GM19455 (cell line): Measurements from ENCODE around the gene VMO1.
"Not testable (repeated sequence)": the region's sequence is repeated elsewhere in the genome, so short reads cannot be mapped to it uniquely, and the experiment has no call there.

ENCODE experiments used
- ATAC-seq: cut with Tn5 transposase; IDR thresholded peaks from one replicate; pipeline ENCODE4 v1.9.1; 2021; ENCODE audit not compliant: unreplicated experiment

Gene VMO1, protein sequence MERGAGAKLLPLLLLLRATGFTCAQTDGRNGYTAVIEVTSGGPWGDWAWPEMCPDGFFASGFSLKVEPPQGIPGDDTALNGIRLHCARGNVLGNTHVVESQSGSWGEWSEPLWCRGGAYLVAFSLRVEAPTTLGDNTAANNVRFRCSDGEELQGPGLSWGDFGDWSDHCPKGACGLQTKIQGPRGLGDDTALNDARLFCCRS

GRCh38 chr17:4786106-4786511 is at the start of gene VMO1:
VMO1 (minus strand) TSS chr17:4786364; CDS start chr17:4786352, 12 bp downstream.
- ATAC-seq: no peak

- no peak for ATAC-seq
Measured at GRCh38 chr17:4834681-4835020, 48.5 kb upstream of the VMO1 start.

DNA sequence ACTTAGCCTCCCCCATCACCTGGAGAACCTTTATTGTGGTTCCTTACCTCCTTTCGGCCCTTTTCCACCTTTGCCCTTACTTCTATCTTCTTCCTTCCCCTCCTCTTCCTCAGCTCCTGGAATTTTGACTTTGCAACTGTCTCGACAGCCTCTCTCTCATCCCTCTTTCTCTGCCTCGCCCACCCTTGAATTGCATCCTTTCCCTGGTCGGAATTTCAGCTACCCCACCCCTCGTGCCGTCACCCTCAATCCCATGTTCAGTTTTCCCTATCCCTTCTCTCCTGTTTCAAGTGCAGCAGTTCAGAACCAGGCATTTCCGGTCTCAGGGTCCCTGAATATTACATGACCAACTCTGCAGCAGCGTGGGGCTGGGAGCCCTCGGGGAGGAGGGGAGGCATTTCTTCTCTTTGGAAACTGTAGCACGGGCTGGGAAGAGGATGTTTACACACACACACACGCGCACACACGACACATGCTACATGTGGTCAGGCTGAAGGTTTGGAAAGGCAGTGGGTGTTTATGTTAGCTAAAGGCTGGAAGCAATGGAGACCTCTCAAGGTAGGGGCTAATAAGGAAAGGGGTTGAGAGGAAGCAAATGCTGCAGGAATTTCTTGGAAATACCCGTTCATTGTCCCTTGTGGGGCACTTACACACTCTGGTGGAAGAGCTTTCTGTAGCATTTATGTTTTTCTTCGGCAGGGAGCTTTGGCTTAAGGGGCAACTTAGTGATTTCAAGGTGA is 47.9 kb upstream of the VMO1 start:
- ATAC-seq: no peak

DNA sequence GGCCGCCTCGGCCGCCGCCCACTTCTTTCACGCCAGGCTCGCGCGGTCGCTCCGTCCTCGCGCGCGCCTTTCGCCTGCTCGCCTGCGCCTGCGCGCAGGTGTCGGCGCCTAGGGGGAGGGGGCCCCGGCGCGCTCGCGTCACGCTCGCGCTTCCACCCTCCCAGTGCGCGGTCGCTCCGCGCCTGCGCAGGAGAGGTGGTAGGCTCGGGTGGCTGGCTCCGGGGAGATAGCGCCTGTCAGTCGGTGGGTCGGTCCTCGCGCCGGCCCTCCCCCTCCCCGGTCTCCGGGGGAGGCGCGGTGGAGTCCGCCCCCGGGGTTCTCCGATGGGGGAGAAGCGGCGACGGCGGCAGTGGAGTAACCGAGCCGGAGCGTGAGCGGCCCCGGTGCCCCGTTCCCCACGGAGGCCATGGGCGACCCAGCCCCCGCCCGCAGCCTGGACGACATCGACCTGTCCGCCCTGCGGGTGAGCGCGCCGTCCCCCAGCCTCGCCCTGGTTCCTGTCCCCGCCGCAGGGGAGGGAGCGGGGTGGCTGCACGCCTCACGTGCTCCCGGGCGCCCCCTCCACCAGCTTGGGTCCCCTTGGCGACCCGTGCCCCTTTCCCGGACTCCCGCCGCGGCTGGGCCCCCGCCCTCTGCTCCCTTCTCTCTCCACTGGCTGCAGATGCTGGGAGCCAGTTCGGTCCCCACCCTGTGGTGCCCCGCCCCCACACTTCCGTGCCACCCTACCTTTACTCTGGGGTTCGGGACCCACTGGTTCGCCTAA is 47.2 kb upstream of the VMO1 start, which contains the start of gene MINK1:
MINK1 (plus strand) TSS at position 163 of the 763 bp plus-strand sequence; CDS start at position 407, 244 bp downstream.
- peak; percentile 86 for ATAC-seq

- ATAC-seq: not testable (repeated sequence)
Measured at GRCh38 chr17:4832829-4833177, 46.6 kb upstream of the VMO1 start.

- no peak for ATAC-seq
Measured at GRCh38 chr17:4827399-4827798, 41.2 kb upstream of the VMO1 start.

- ATAC-seq: no peak
Measured at GRCh38 chr17:4823373-4824089, 37.4 kb upstream of the VMO1 start.

GRCh38 chr17:4822835-4823234 is 36.7 kb upstream of the VMO1 start:
- ATAC-seq: no peak

DNA sequence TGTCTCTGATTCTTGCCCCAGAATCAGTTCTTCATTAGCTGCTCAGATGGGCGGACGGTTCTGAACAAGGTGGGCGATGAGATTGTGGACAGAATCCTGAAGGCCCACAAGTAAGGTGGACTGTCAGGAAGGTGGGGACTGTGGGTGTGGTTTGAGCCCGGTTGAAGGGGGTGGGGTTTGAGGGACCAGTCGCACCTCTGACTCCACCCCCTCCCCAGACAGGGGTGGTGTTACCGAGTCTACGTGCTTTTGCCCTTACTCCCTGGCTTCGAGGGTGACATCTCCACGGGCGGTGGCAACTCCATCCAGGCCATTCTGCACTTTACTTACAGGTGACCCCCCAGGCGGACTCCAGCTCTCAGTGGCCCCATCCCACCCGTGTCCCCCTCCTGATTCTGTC is 32.1 kb upstream of the VMO1 start:
- no peak for ATAC-seq

- no peak for ATAC-seq
Measured at GRCh38 chr17:4816826-4817225, 30.7 kb upstream of the VMO1 start.

GRCh38 chr17:4815043-4815675 is 29.0 kb upstream of the VMO1 start:
- no peak for ATAC-seq

- no peak for ATAC-seq
Measured at GRCh38 chr17:4812690-4813089, 26.5 kb upstream of the VMO1 start.

DNA sequence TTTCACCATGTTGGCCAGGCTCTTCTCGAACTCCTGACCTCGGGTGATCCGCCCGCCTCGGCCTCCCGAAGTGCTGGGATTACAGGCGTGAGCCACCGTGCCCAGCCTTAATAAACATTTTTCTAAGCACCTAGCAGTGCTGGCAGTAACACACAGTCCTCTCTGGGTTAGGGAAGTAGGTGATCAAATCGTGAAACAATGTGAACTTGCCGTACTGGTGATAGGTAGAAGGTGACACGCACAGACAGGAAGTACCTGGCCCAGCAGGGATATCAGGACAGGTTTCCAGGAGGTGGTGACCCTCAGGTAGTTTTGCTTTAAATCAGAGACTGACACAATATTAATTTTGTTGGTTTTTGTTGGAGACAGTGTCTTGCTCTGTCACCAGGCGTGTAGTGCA is 25.3 kb upstream of the VMO1 start:
- ATAC-seq: no peak

DNA sequence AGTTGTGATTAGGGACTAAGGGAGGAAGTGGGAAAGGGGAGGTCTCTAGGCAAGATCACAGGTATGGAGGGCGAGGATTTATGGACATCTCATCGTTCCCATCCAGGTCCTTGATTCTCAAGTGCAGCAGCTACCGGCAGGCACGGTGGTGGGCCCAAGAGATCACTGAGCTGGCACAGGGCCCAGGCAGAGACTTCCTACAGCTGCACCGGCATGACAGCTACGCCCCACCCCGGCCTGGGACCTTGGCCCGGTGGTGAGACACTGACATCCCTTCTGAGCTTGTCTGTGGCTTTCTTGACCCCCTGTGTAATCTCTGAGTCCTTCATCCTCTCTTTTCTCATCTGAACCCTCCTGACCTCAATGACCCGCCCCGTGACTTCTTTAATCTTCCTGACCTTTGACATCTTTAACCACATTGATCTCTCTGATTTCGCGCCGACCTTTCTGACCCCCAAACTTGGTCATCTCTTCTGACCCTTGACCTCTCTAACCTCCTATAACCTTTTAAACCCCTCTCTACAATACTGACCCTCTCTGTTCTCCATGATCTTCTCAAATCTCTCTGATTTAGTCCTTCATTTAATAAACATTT is 24.6 kb upstream of the VMO1 start:
- no peak for ATAC-seq

GRCh38 chr17:4808378-4808767 is 22.2 kb upstream of the VMO1 start:
- no peak for ATAC-seq

GRCh38 chr17:4807605-4808377 is 21.6 kb upstream of the VMO1 start:
- ATAC-seq: no peak

DNA sequence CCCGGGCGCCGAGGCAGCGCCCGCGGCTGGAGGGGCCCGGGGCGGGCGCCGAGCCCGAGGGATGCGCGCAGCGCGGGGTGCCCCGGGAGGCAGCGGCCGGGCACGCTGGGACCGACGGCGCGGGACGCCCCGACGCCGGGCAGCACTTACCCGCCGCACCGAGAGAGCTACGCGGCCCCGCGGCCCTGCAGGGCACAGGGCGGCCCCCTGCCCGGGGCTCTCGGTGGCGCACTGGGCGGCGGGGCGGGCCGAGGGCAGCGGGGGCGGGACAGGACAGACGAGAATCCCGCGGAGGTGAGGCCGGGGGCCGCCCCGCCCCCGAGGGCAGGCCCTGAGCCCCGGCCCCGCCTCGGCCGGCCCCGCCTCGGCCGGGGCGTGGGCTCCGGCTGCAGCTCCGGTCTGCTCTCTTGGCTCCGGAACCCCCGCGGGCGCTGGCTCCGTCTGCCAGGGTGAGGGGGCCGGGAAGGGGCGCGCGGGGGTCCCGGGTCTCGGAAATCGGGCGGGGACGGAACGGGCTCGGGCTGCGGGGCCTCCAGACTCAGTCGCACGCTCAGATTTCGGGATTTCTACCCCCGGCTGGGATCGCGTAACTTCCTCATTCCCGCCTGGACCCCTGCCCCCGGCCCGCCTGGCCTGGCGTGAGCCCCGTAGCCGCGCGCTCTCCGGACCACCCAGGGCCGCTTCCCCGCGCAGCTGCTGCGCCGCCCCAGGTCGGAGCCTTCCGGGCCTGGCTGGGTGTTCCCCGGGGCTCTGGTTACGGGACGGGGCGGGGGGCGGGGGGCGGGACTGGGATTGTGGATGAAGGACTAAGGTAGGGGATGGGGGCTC is 20.8 kb upstream of the VMO1 start, which contains the start of gene PLD2:
PLD2 (plus strand) TSS at position 376 of the 828 bp plus-strand sequence. CDS start 621 bp downstream, outside the sequence.
- ATAC-seq: peak; percentile 85

DNA sequence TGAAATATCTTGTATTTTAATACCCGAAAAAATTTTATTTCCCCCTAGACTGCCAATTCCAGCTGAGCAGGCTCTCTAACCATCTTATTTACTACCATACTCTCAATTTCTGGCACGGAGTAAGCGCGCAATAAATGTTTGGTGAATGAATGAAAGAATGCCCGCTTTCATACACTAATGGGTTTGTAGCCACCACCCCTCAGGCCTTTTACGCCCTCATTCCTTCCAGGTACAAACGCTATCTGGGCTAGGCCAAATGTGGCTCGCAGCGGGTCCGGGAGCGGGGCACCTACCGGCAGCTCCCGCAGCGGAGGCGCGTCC is 20.3 kb upstream of the VMO1 start:
- ATAC-seq: no peak

- ATAC-seq: no peak
Measured at GRCh38 chr17:4802228-4802627, 16.1 kb upstream of the VMO1 start, which contains the start of gene C17orf114. C17orf114 (minus strand) TSS chr17:4802328.
